ENCODE data around the gene PLB1. TPM values are rescaled to one million over a fixed set of nuclear protein-coding genes. Genes with fewer than 3 reads are reported as not detected.

Gene PLB1
- total RNA-seq, 1 donor from 2014 or later, result 1.0 TPM

GRCh38 chr2:28568036-28568435 is 72.2 kb downstream of the PLB1 start:
- no peaks in the 10 kb centered on the region for H3K27me3 ChIP-seq (ENCODE audit: control insufficient read depth in 3 of 3, insufficient read depth in 3 of 3, low read length in 3 of 3)
- H3K4me3 ChIP-seq (ENCODE audit: low read length in 3 of 3), result no peak overlapping the region
- H3K4me1 ChIP-seq (ENCODE audit: control insufficient read depth in 3 of 3, insufficient read depth in 3 of 3, low read length in 3 of 3), result peaks cover 15 to 18% (median 15%) of the 10 kb centered on the region in 3 donors
- H3K9ac ChIP-seq (ENCODE audit: low read depth in 1 of 3, low read length in 3 of 3), result no peak overlapping the region
- no peaks in the 10 kb centered on the region for H3K9me3 ChIP-seq (ENCODE audit: control insufficient read depth in 3 of 3, low read length in 3 of 3)
- peak overlapping the region; percentile 78 for H3K27ac ChIP-seq (ENCODE audit: low read depth, low read length)
- H3K36me3 ChIP-seq (ENCODE audit: control insufficient read depth in 3 of 3, insufficient read depth in 3 of 3, low read length in 3 of 3), result no peaks in the 10 kb centered on the region

GRCh38 chr2:28568533-28568932 is 72.7 kb downstream of the PLB1 start:
- Histone ChIP-seq H3K27me3 (ENCODE audit: control insufficient read depth in 3 of 3, insufficient read depth in 3 of 3, low read length in 3 of 3) (no peaks in the 10 kb centered on the region), H3K27ac (ENCODE audit: low read depth, low read length) (peak overlapping the region; percentile 78), H3K36me3 (ENCODE audit: control insufficient read depth in 3 of 3, insufficient read depth in 3 of 3, low read length in 3 of 3) (no peaks in the 10 kb centered on the region), H3K4me1 (ENCODE audit: control insufficient read depth in 3 of 3, insufficient read depth in 3 of 3, low read length in 3 of 3) (peaks cover 17 to 23% (median 19%) of the 10 kb centered on the region in 3 donors), H3K4me3 (ENCODE audit: low read length in 3 of 3) (no peak overlapping the region), H3K9me3 (ENCODE audit: control insufficient read depth in 3 of 3, low read length in 3 of 3) (no peaks in the 10 kb centered on the region), H3K9ac (ENCODE audit: low read depth in 1 of 3, low read length in 3 of 3) (peak overlapping the region in 2 of 3 donors; percentile 34 to 46)

DNA sequence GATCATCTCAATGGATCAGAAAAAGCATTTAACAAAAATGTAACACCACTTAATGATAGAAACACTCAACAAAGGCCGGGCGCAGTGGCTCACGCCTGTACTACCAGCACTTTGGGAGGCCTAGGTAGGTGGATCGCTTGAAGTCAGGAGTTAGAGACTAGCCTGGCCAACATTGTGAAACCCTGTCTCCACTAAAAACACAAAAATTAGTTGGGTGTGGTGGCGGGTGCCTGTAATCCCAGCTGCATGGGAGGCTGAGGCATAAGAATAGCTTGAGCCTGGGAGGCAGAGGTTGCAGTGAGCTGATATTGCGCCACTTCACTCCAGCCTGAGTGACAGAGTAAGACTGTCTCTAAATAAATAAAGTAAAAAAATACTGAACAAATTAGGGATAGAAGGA is 74.6 kb downstream of the PLB1 start:
- H3K9me3 ChIP-seq (ENCODE audit: control insufficient read depth in 3 of 3, low read length in 3 of 3), result no peaks in the 10 kb centered on the region
- H3K36me3 ChIP-seq (ENCODE audit: control insufficient read depth in 3 of 3, insufficient read depth in 3 of 3, low read length in 3 of 3), result no peaks in the 10 kb centered on the region
- no peak overlapping the region for H3K9ac ChIP-seq (ENCODE audit: low read depth in 1 of 3, low read length in 3 of 3)
- no peaks in the 10 kb centered on the region for H3K27me3 ChIP-seq (ENCODE audit: control insufficient read depth in 3 of 3, insufficient read depth in 3 of 3, low read length in 3 of 3)
- H3K4me1 ChIP-seq (ENCODE audit: control insufficient read depth in 3 of 3, insufficient read depth in 3 of 3, low read length in 3 of 3), result peaks cover 17 to 26% (median 20%) of the 10 kb centered on the region in 3 donors
- no peak overlapping the region for H3K27ac ChIP-seq (ENCODE audit: low read depth, low read length)
- H3K4me3 ChIP-seq (ENCODE audit: low read length in 3 of 3), result no peak overlapping the region

- Histone ChIP-seq H3K36me3 (ENCODE audit: control insufficient read depth in 3 of 3, insufficient read depth in 3 of 3, low read length in 3 of 3) (no peaks in the 10 kb centered on the region), H3K9ac (ENCODE audit: low read depth in 1 of 3, low read length in 3 of 3) (no peak overlapping the region), H3K27me3 (ENCODE audit: control insufficient read depth in 3 of 3, insufficient read depth in 3 of 3, low read length in 3 of 3) (no peaks in the 10 kb centered on the region), H3K27ac (ENCODE audit: low read depth, low read length) (no peak overlapping the region), H3K4me3 (ENCODE audit: low read length in 3 of 3) (no peak overlapping the region), H3K9me3 (ENCODE audit: control insufficient read depth in 3 of 3, low read length in 3 of 3) (no peaks in the 10 kb centered on the region), H3K4me1 (ENCODE audit: control insufficient read depth in 3 of 3, insufficient read depth in 3 of 3, low read length in 3 of 3) (peaks cover 8 to 24% (median 17%) of the 10 kb centered on the region in 3 donors)
Observed at GRCh38 chr2:28576714-28577113, 80.9 kb downstream of the PLB1 start.

DNA sequence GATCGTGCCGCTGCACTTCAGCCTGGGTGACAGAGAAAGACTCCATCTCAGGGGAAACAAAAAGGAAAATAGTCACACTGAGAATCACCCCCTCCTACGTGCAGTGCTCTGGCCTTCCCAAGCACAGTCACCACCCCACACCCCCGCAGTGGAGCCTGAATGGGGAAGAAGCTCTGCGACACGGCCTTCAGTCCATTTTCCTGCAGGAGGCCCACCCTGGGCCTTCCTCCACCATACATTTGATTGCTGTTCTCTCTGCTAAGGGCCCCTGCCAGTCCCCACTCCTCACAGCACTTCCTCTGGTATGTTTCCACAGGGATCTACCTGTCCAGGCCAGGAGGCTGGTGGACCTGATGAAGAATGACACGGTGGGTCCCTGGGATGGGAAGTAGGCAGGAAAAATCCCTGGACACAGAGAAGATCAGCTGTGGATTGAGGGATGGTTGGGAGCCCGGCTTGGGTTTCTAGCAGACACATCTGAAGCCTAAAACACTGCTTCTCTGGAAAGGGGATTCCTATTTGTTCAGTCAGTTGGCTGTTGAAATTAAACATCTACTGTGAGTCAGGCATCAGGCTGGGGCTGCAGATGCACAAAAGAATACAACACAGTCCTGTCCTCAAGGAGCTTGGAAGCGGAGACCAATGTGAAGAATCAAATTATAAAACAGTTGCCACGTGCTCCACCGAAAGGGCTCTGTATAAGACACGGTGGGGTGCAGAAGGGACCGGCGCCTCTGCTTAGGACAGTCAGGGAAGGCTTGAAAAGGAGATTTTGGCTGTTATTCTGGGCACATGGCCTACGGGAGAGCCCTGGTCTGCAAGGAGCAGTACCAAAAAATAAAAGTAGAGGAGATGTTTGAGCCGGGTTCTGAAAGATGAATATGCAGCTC is 82.2 kb downstream of the PLB1 start:
- Histone ChIP-seq H3K9ac (ENCODE audit: low read depth in 1 of 3, low read length in 3 of 3) (no peak overlapping the region), H3K36me3 (ENCODE audit: control insufficient read depth in 3 of 3, insufficient read depth in 3 of 3, low read length in 3 of 3) (no peaks in the 10 kb centered on the region), H3K4me1 (ENCODE audit: control insufficient read depth in 3 of 3, insufficient read depth in 3 of 3, low read length in 3 of 3) (peaks cover 6 to 33% (median 21%) of the 10 kb centered on the region in 3 donors), H3K27me3 (ENCODE audit: control insufficient read depth in 3 of 3, insufficient read depth in 3 of 3, low read length in 3 of 3) (no peaks in the 10 kb centered on the region), H3K27ac (ENCODE audit: low read depth, low read length) (no peak overlapping the region), H3K4me3 (ENCODE audit: low read length in 3 of 3) (no peak overlapping the region), H3K9me3 (ENCODE audit: control insufficient read depth in 3 of 3, low read length in 3 of 3) (no peaks in the 10 kb centered on the region)

DNA sequence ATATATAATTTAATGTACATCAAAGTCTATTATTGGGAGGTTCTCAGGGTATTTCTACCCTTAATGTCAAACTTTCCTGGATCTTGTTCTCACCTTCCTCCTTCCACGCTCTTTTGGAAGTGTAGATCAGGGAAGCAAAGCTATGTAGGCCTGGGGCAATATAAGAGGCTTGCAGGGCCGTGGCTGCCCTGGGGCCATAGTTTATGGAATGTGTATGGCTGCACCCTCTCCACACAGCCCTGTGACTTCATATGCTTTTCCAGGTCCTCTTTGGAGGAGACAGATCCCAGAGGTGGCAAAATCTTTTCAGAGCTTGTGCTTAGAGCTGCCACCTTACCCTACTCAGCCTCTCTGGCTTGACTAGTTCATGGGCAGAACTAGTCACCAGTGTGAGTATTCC is 82.9 kb downstream of the PLB1 start:
- Histone ChIP-seq H3K27me3 (ENCODE audit: control insufficient read depth in 3 of 3, insufficient read depth in 3 of 3, low read length in 3 of 3) (no peaks in the 10 kb centered on the region), H3K4me3 (ENCODE audit: low read length in 3 of 3) (no peak overlapping the region), H3K9ac (ENCODE audit: low read depth in 1 of 3, low read length in 3 of 3) (no peak overlapping the region), H3K36me3 (ENCODE audit: control insufficient read depth in 3 of 3, insufficient read depth in 3 of 3, low read length in 3 of 3) (no peaks in the 10 kb centered on the region), H3K27ac (ENCODE audit: low read depth, low read length) (no peak overlapping the region), H3K4me1 (ENCODE audit: control insufficient read depth in 3 of 3, insufficient read depth in 3 of 3, low read length in 3 of 3) (peaks cover 9 to 32% (median 22%) of the 10 kb centered on the region in 3 donors), H3K9me3 (ENCODE audit: control insufficient read depth in 3 of 3, low read length in 3 of 3) (no peaks in the 10 kb centered on the region)

GRCh38 chr2:28579606-28580005 is 83.7 kb downstream of the PLB1 start:
- Histone ChIP-seq H3K27ac (ENCODE audit: low read depth, low read length) (no peak overlapping the region), H3K4me1 (ENCODE audit: control insufficient read depth in 3 of 3, insufficient read depth in 3 of 3, low read length in 3 of 3) (peaks cover 15 to 40% (median 30%) of the 10 kb centered on the region in 3 donors), H3K9ac (ENCODE audit: low read depth in 1 of 3, low read length in 3 of 3) (peak overlapping the region in 1 of 3 donors; percentile 40), H3K27me3 (ENCODE audit: control insufficient read depth in 3 of 3, insufficient read depth in 3 of 3, low read length in 3 of 3) (no peaks in the 10 kb centered on the region), H3K9me3 (ENCODE audit: control insufficient read depth in 3 of 3, low read length in 3 of 3) (no peaks in the 10 kb centered on the region), H3K4me3 (ENCODE audit: low read length in 3 of 3) (no peak overlapping the region), H3K36me3 (ENCODE audit: control insufficient read depth in 3 of 3, insufficient read depth in 3 of 3, low read length in 3 of 3) (no peaks in the 10 kb centered on the region)

GRCh38 chr2:28580078-28580477 is 84.2 kb downstream of the PLB1 start:
- H3K9ac ChIP-seq (ENCODE audit: low read depth in 1 of 3, low read length in 3 of 3), result peak overlapping the region in 1 of 3 donors; percentile 40
- no peaks in the 10 kb centered on the region for H3K9me3 ChIP-seq (ENCODE audit: control insufficient read depth in 3 of 3, low read length in 3 of 3)
- no peak overlapping the region for H3K4me3 ChIP-seq (ENCODE audit: low read length in 3 of 3)
- H3K36me3 ChIP-seq (ENCODE audit: control insufficient read depth in 3 of 3, insufficient read depth in 3 of 3, low read length in 3 of 3), result no peaks in the 10 kb centered on the region
- peaks cover 20 to 45% (median 34%) of the 10 kb centered on the region in 3 donors for H3K4me1 ChIP-seq (ENCODE audit: control insufficient read depth in 3 of 3, insufficient read depth in 3 of 3, low read length in 3 of 3)
- H3K27ac ChIP-seq (ENCODE audit: low read depth, low read length), result no peak overlapping the region
- no peaks in the 10 kb centered on the region for H3K27me3 ChIP-seq (ENCODE audit: control insufficient read depth in 3 of 3, insufficient read depth in 3 of 3, low read length in 3 of 3)

DNA sequence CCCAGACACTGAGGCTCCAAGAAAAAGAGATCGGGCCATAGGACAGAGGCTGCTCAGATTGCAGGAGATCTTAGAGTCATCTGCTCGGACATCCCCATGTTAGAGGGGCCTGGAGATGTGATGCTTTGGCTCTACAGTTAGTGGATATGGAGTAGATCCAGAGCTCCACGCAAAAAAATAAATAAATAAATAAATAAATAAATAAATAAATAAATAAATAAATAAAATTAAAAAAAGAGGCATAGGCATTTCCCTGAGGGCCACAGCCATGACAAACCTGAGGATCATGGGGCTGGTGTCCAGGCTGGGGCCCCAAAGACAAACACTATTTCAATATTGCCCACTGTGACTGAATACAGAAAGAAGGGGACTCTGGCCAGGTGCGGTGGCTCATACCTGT is 85.5 kb downstream of the PLB1 start:
- Histone ChIP-seq H3K9ac (ENCODE audit: low read depth in 1 of 3, low read length in 3 of 3) (no peak overlapping the region), H3K4me3 (ENCODE audit: low read length in 3 of 3) (no peak overlapping the region), H3K27me3 (ENCODE audit: control insufficient read depth in 3 of 3, insufficient read depth in 3 of 3, low read length in 3 of 3) (no peaks in the 10 kb centered on the region), H3K9me3 (ENCODE audit: control insufficient read depth in 3 of 3, low read length in 3 of 3) (no peaks in the 10 kb centered on the region), H3K27ac (ENCODE audit: low read depth, low read length) (no peak overlapping the region), H3K36me3 (ENCODE audit: control insufficient read depth in 3 of 3, insufficient read depth in 3 of 3, low read length in 3 of 3) (no peaks in the 10 kb centered on the region), H3K4me1 (ENCODE audit: control insufficient read depth in 3 of 3, insufficient read depth in 3 of 3, low read length in 3 of 3) (peaks cover 20 to 56% (median 41%) of the 10 kb centered on the region in 3 donors)

- no peak overlapping the region for H3K4me3 ChIP-seq (ENCODE audit: low read length in 3 of 3)
- H3K27me3 ChIP-seq (ENCODE audit: control insufficient read depth in 3 of 3, insufficient read depth in 3 of 3, low read length in 3 of 3), result no peaks in the 10 kb centered on the region
- no peaks in the 10 kb centered on the region for H3K9me3 ChIP-seq (ENCODE audit: control insufficient read depth in 3 of 3, low read length in 3 of 3)
- no peaks in the 10 kb centered on the region for H3K36me3 ChIP-seq (ENCODE audit: control insufficient read depth in 3 of 3, insufficient read depth in 3 of 3, low read length in 3 of 3)
- peaks cover 24 to 60% (median 46%) of the 10 kb centered on the region in 3 donors for H3K4me1 ChIP-seq (ENCODE audit: control insufficient read depth in 3 of 3, insufficient read depth in 3 of 3, low read length in 3 of 3)
- no peak overlapping the region for H3K27ac ChIP-seq (ENCODE audit: low read depth, low read length)
- H3K9ac ChIP-seq (ENCODE audit: low read depth in 1 of 3, low read length in 3 of 3), result peak overlapping the region in 1 of 3 donors; percentile 3
Observed at GRCh38 chr2:28582152-28582551, 86.3 kb downstream of the PLB1 start.
